Peyer's patch (tissue), 4 donors: ENCODE results near the gene IGFBP5. TPM values are rescaled to one million over a fixed set of nuclear protein-coding genes. Genes with fewer than 3 reads are reported as not detected.

Experiments
- DNase-seq, 3 donors: peaks; one replicate each; pipeline ENCODE4 v3.0.0-alpha.2; 2017 to 2019
- H3K27ac ChIP-seq, 4 donors: fragments of 200-600 bp; sonication (generic); one replicate each; pipeline ENCODE4 v1.5.1; 2016 to 2019
- H3K27me3 ChIP-seq, 2 donors: fragments of 200-600 bp; sonication (generic); one replicate each; pipeline ENCODE4 v1.5.1; 2019
- H3K36me3 ChIP-seq, 3 donors: fragments of 200-600 bp; sonication (generic); one replicate each; pipeline ENCODE4 v1.5.1; 2016 to 2019
- H3K4me1 ChIP-seq, 4 donors: fragments of 200-600 bp; sonication (generic); one replicate each; pipeline ENCODE4 v1.5.1; 2016 to 2019
- H3K4me3 ChIP-seq, 4 donors: fragments of 200-600 bp; sonication (generic); 1 replicate in 3 of 4; 2 replicates in 1 of 4; pipeline ENCODE4 v1.5.1; 2016 to 2019; ENCODE audit warnings: mild to moderate bottlenecking in 1 of 4
- H3K9me3 ChIP-seq, 4 donors: fragments of 200-600 bp; sonication (generic); one replicate each; pipeline ENCODE4 v1.5.1; 2016 to 2019; ENCODE audit warnings: mild to moderate bottlenecking in 1 of 4
- POLR2A ChIP-seq, 2 donors: fragments of 450-650 bp; IDR thresholded peaks; one replicate each; pipeline ENCODE4 v1.5.1; 2017; ENCODE audit warnings: antibody characterized with exemption in 2 of 2, mild to moderate bottlenecking in 2 of 2, moderate library complexity in 2 of 2
- total RNA-seq, 4 donors: library from RNA; depleted of rRNA; stranded (reverse); fragments of >200 nt; gene quantifications; one replicate each; pipeline ENCODE4 v1.1.0, GENCODE V29; 2016
- TF ChIP-seq, protein P1 (sequence below), 6 experiments: fragments of 450-650 bp in 4 of 6; fragments of 200-600 bp in 2 of 6; sonication (generic) in 1 of 6; IDR thresholded peaks; one replicate each; pipeline ENCODE4 v1.5.1; 2017 to 2019; ENCODE audit warnings: antibody characterized with exemption in 6 of 6, mild to moderate bottlenecking in 3 of 6, moderate library complexity in 1 of 6

Gene IGFBP5
- total RNA-seq, 4 donors from 2014 or later = 41.5 to 183 (median 75.0) TPM

DNA sequence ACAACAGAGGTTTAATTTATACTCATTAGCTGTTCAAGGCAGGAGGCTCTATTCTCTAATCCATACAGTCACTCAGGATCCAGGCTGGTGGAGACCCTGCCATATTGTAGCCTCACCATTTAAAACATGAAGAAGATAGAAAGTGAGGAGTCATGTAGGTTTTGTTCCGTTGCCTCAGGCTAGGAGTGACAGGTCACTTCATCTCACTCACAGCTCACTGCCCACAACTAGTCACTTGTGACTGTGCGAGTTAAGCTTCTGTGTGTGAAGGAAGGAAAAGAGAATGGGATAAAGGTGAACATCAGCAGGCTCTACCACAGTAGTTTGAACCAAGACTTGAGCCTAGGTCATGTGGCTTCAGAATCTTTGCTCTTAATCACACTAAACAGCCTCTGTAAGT lies 71.1 kb downstream of the IGFBP5 start:
- H3K27ac ChIP-seq = no peak overlapping the region
- no peak for DNase-seq
- H3K9me3 ChIP-seq = no peaks in the 10 kb centered on the region
- no peaks in the 10 kb centered on the region for H3K27me3 ChIP-seq
- no peaks in the 10 kb centered on the region for H3K4me1 ChIP-seq
- no peak for TF ChIP-seq POLR2A (IDR thresholded peaks at IDR 0.05)
- TF ChIP-seq, protein P1, sequence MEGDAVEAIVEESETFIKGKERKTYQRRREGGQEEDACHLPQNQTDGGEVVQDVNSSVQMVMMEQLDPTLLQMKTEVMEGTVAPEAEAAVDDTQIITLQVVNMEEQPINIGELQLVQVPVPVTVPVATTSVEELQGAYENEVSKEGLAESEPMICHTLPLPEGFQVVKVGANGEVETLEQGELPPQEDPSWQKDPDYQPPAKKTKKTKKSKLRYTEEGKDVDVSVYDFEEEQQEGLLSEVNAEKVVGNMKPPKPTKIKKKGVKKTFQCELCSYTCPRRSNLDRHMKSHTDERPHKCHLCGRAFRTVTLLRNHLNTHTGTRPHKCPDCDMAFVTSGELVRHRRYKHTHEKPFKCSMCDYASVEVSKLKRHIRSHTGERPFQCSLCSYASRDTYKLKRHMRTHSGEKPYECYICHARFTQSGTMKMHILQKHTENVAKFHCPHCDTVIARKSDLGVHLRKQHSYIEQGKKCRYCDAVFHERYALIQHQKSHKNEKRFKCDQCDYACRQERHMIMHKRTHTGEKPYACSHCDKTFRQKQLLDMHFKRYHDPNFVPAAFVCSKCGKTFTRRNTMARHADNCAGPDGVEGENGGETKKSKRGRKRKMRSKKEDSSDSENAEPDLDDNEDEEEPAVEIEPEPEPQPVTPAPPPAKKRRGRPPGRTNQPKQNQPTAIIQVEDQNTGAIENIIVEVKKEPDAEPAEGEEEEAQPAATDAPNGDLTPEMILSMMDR (IDR thresholded peaks at IDR 0.05) = no peak
- H3K4me3 ChIP-seq = no peak overlapping the region
- H3K36me3 ChIP-seq = no peaks in the 10 kb centered on the region

GRCh38 chr2:216622526-216622925 lies 72.8 kb downstream of the IGFBP5 start:
- TF ChIP-seq, protein P1 (IDR thresholded peaks at IDR 0.05) = no peak
- no peak for TF ChIP-seq POLR2A (IDR thresholded peaks at IDR 0.05)
- H3K4me1 ChIP-seq = no peaks in the 10 kb centered on the region
- DNase-seq = no peak
- H3K4me3 ChIP-seq = no peak overlapping the region
- no peaks in the 10 kb centered on the region for H3K36me3 ChIP-seq
- no peak overlapping the region for H3K27ac ChIP-seq
- H3K27me3 ChIP-seq = no peaks in the 10 kb centered on the region
- H3K9me3 ChIP-seq = no peaks in the 10 kb centered on the region

Other genes starting within 250 kb of the IGFBP5 start
- gene RPL37A, start 196.7 kb downstream of the IGFBP5 start, total RNA-seq = 1,000 to 10,000 TPM in 1 of 4 donors, 100 to 1,000 TPM in 3; 366 to 1,381 (median 655) TPM
- 10 to 100 TPM; 24.8 to 51.9 (median 44.6) TPM for gene IGFBP2, start 62.1 kb downstream of the IGFBP5 start, total RNA-seq
- not detected for gene TNP1, start 164.5 kb upstream of the IGFBP5 start, total RNA-seq